ENCODE results near the gene PGA5. TPM values are rescaled to one million over a fixed set of nuclear protein-coding genes. Genes with fewer than 3 reads are reported as not detected.

The PGA5 gene
- total RNA-seq, 4 donors from 2014 or later = 0.54 TPM; not detected in 3

DNA sequence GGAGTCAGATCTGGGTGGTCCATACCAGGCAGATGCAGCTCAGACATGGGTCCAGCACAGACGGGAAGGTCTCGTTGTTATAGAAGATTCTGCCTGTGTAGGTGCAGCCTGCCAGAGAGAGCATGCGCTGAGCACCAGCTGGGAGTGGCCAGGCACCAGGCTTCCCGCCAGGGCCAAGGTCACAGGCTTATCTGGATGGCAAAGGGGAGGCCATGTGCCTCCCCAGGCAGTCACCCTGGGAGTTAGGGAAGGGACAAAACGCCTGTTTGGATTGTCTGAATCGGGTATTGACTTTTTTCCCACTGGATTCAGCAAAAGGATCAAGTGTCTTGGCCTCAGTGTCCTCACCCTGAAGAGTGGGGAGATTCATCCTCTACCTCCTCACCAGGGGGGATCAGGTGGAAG, 26.5 kb downstream of the PGA5 start:
- 72% methylated on average over 2 of the region's 6 CpGs; no CpG with 5 or more reads in 1 of the 2 donors for WGBS, 2 donors (ENCODE audit: low coverage in 1 of 2)

DNA sequence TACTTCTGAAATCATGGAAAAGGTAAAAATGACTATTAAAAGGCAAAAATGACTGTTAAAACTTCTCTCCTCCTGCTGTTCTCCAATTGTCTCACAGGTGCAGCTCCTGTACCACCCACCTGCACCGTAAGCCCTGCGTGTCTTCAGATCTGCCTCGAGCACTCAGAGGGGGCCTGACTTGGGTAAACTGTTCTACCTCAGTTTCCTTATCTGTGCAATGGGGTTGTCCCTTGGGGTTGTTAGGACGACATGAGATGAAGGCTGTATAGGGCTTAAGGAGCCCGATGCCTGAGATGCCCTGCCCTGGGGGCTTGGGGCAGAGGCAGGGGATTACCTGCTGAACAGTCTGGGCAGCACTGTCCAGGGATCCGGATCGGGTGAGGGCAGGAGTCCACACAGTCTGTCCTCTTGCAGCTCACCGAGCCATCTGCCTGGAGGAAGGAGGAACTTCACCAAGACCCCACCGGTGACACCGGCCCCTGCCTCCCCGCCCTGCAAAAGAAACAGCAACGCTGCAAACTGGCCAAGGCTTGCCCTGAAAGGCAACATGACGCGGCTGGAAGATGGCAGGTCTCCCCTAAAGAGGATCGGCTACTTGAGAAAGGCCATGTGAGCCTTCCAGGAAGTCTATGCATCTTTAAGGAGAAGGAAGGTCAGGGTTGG, 27.7 kb downstream of the PGA5 start:
- Histone ChIP-seq H3K27ac (no peak overlapping the region), H3K4me3 (no peak overlapping the region), H3K9me3 (no peaks in the 10 kb centered on the region), H3K4me1 (no peaks in the 10 kb centered on the region), H3K27me3 (no peaks in the 10 kb centered on the region), H3K36me3 (no peaks in the 10 kb centered on the region)
- TF ChIP-seq POLR2AphosphoS5 (IDR thresholded peaks at IDR 0.05) (no peak), POLR2A (IDR thresholded peaks at IDR 0.05) (no peak), EP300 (IDR thresholded peaks at IDR 0.05) (no peak)
- ATAC-seq = no peak
- 83 to 100% methylated on average over 3 to 4 of the region's 15 CpGs for WGBS, 2 donors (ENCODE audit: low coverage in 1 of 2)

More for the DNA sequence above, 26.5 kb downstream of the PGA5 start:
- TF ChIP-seq POLR2A (IDR thresholded peaks at IDR 0.05) (no peak), POLR2AphosphoS5 (IDR thresholded peaks at IDR 0.05) (no peak)
- TF ChIP-seq, protein P1, sequence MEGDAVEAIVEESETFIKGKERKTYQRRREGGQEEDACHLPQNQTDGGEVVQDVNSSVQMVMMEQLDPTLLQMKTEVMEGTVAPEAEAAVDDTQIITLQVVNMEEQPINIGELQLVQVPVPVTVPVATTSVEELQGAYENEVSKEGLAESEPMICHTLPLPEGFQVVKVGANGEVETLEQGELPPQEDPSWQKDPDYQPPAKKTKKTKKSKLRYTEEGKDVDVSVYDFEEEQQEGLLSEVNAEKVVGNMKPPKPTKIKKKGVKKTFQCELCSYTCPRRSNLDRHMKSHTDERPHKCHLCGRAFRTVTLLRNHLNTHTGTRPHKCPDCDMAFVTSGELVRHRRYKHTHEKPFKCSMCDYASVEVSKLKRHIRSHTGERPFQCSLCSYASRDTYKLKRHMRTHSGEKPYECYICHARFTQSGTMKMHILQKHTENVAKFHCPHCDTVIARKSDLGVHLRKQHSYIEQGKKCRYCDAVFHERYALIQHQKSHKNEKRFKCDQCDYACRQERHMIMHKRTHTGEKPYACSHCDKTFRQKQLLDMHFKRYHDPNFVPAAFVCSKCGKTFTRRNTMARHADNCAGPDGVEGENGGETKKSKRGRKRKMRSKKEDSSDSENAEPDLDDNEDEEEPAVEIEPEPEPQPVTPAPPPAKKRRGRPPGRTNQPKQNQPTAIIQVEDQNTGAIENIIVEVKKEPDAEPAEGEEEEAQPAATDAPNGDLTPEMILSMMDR (IDR thresholded peaks at IDR 0.05) = no peak
- no peaks in the 10 kb centered on the region for H3K9me3 ChIP-seq
- H3K36me3 ChIP-seq = no peaks in the 10 kb centered on the region
- no peaks in the 10 kb centered on the region for H3K4me1 ChIP-seq
- H3K4me3 ChIP-seq = no peak overlapping the region
- no peaks in the 10 kb centered on the region for H3K27me3 ChIP-seq
- no peak for ATAC-seq
- H3K27ac ChIP-seq = no peak overlapping the region

DNA sequence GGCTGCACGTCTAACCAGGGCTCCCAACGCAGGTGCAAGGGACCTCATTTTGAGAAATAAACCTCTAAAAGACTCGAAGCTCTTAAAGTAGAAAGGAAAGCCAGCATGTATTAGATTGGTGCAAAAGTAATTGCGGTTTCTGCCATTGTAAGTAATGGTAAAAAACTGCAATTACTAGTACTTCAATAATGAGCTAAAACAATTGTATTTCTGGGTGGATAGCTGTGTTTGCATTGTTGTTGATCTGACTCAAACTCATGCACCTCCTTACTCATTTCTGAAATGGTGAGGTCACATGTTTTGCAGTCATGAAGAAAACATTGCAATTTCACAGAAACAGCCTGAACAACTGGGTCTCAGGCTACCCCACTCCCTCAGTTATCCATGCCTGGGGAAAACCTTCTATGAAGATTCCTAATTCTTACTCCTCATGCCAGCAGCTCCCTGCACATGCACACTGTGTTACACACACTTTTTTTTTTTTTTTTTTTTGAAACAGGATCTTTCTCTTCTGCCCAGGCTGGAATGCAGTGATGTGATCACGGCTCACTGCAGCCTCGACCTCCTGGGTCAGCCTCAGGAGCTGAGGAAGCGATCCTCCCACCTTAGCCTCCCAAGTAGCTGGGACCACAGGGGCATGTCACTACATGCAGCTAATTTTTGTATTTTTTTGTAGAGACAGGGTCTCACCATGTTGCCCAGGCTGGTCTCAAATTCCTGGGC, 29.5 kb downstream of the PGA5 start:
- no peak overlapping the region for H3K4me3 ChIP-seq
- no peak for ATAC-seq
- H3K36me3 ChIP-seq = no peaks in the 10 kb centered on the region
- 91% methylated on average over 4 to 7 of the region's 7 CpGs for WGBS, 2 donors (ENCODE audit: low coverage in 1 of 2)
- TF ChIP-seq POLR2A (IDR thresholded peaks at IDR 0.05) = no peak
- TF ChIP-seq EP300 (IDR thresholded peaks at IDR 0.05) = no peak
- TF ChIP-seq POLR2AphosphoS5 (IDR thresholded peaks at IDR 0.05) = no peak
- TF ChIP-seq, protein P1 (IDR thresholded peaks at IDR 0.05) = no peak
- no peak overlapping the region for H3K27ac ChIP-seq
- H3K4me1 ChIP-seq = no peaks in the 10 kb centered on the region
- H3K9me3 ChIP-seq = no peaks in the 10 kb centered on the region
- H3K27me3 ChIP-seq = no peaks in the 10 kb centered on the region

DNA sequence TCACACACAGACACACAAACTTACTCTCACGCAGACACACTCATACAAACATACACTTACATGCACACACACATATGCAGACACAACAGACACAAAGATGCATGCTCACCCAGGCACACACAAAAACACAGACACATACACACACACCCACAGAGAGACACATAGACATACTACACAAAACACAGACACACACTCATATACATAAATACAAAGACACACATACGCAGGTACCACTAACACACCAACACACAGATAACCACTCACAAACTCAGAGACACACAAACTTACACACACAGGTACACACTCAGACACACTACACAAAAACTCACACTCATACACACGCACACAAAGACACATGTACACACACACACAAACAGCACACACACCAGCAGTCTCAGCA, 31.8 kb downstream of the PGA5 start:
- Histone ChIP-seq H3K27ac (no peak overlapping the region), H3K36me3 (no peaks in the 10 kb centered on the region), H3K4me1 (no peaks in the 10 kb centered on the region), H3K4me3 (no peak overlapping the region), H3K9me3 (no peaks in the 10 kb centered on the region), H3K27me3 (no peaks in the 10 kb centered on the region)
- WGBS, 2 donors (ENCODE audit: low coverage in 1 of 2) = 77 to 96% methylated on average over 2 to 3 of the region's 3 CpGs
- no peak for ATAC-seq
- TF ChIP-seq EP300 (IDR thresholded peaks at IDR 0.05) (no peak), POLR2A (IDR thresholded peaks at IDR 0.05) (no peak), POLR2AphosphoS5 (IDR thresholded peaks at IDR 0.05) (no peak)
- TF ChIP-seq, protein P1 (IDR thresholded peaks at IDR 0.05) = no peak

DNA sequence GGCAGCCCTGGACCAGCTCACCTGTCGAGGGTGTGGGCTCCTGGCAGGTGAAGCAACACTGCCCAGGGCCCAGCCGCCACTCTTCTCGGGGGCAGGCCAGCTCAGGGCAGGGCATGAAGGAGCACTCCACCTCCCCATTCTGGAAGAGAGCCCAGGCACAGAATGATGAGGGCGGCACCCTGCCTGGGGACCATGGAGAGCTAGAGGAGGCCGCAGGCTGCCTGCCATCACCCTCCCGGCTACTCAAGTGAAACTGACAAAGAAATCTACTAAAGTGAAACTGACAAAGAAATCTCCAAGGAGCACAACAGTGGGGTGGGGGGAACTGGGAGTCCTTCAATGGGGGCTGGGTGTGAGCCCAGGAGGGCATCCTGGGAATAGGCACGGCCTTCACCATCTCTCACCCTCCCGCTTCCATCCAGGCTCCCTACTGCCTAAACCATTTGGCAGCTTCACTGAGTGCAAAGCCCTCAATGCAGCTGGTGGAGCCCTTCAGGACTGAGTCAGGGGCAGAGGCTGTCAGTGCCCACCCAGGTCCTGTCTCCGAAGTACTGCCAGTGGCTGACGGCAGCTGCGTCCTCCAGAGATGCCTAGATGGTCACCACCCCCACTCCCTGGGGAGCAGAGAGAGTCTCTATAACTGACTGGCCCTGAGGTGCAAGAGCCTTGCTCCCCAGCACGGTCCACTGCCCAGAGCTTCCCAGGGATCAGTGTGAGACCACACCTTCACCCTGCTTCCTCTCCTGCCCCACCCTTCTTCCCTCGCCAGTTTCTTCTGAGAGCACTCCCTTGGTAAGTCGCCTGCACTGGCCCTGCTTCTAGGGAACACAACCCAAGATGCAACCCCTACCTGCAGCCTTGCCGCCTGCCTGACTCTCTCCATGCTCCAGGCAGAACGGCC, 32.5 kb downstream of the PGA5 start:
- Histone ChIP-seq H3K36me3 (no peaks in the 10 kb centered on the region), H3K27me3 (no peaks in the 10 kb centered on the region), H3K4me3 (no peak overlapping the region), H3K27ac (no peak overlapping the region), H3K9me3 (no peaks in the 10 kb centered on the region), H3K4me1 (no peaks in the 10 kb centered on the region)
- TF ChIP-seq POLR2AphosphoS5 (IDR thresholded peaks at IDR 0.05) = no peak
- TF ChIP-seq EP300 (IDR thresholded peaks at IDR 0.05) = no peak
- no peak for TF ChIP-seq POLR2A (IDR thresholded peaks at IDR 0.05)
- TF ChIP-seq, protein P1 (IDR thresholded peaks at IDR 0.05) = no peak
- WGBS, 2 donors (ENCODE audit: low coverage in 1 of 2) = 86 to 91% methylated on average over 5 of the region's 16 CpGs
- ATAC-seq = no peak

All from gastroesophageal sphincter (tissue), 4 donors.